Neural cell (in vitro differentiated cells): ENCODE measurements around the gene TAS2R46. TPM values are rescaled to one million over a fixed set of nuclear protein-coding genes. Genes with fewer than 3 reads are reported as not detected.

Source experiments
- H2AFZ ChIP-seq: fragments of 200-600, 300-800 bp; sonication (generic), shearing (Covaris generic); 2 replicates; pipeline ENCODE4 v1.6.0; 2014; ENCODE audit warnings: low read depth, mild to moderate bottlenecking, antibody characterized with exemption, low read length, moderate library complexity
- H3F3A ChIP-seq: fragments of 200-600 bp; shearing (Covaris generic); 2 replicates; pipeline ENCODE4 v1.6.1; 2016; ENCODE audit warnings: mild to moderate bottlenecking, moderate library complexity, mixed read lengths, antibody characterized with exemption, low read length; ENCODE audit not compliant: insufficient read depth, poor library complexity, severe bottlenecking
- H3K27ac ChIP-seq: fragments of 200-600, 300-800 bp; sonication (generic), shearing (Covaris generic); 2 replicates; pipeline ENCODE4 v1.5.1; 2014; ENCODE audit warnings: mild to moderate bottlenecking, low read length, moderate library complexity
- H3K27me3 ChIP-seq: fragments of 300-800, 200-600 bp; sonication (generic), shearing (Covaris generic); 2 replicates; pipeline ENCODE4 v1.6.0; 2014; ENCODE audit warnings: mild to moderate bottlenecking, low read depth, low read length, moderate library complexity; ENCODE audit not compliant: insufficient read depth
- H3K36me3 ChIP-seq: fragments of 300-800, 200-600 bp; sonication (generic), shearing (Covaris generic); 2 replicates; pipeline ENCODE4 v1.5.1; 2014; ENCODE audit warnings: mild to moderate bottlenecking, antibody characterized with exemption, low read length, moderate library complexity; ENCODE audit not compliant: insufficient read depth
- H3K4me2 ChIP-seq: fragments of 300-800, 200-600 bp; sonication (generic), shearing (Covaris generic); 2 replicates; pipeline ENCODE4 v1.6.0; 2014; ENCODE audit warnings: mild to moderate bottlenecking, low read length
- H3K4me3 ChIP-seq: fragments of 300-800, 200-600 bp; sonication (generic), shearing (Covaris generic); 2 replicates; pipeline ENCODE4 v1.5.1; 2014; ENCODE audit warnings: mild to moderate bottlenecking, low read length, moderate library complexity
- H3K79me2 ChIP-seq: fragments of 200-600 bp; shearing (Covaris generic); replicated peaks from 2 replicates; pipeline ENCODE4 v1.6.0; 2014; ENCODE audit warnings: mild to moderate bottlenecking, low read length, moderate library complexity; ENCODE audit not compliant: insufficient read depth
- H3K9ac ChIP-seq: fragments of 300-800, 200-600 bp; sonication (generic), shearing (Covaris generic); 2 replicates; pipeline ENCODE4 v1.6.1; 2016; ENCODE audit warnings: mild to moderate bottlenecking, low read length, mixed read lengths
- H3K9me2 ChIP-seq: fragments of 200-600 bp; shearing (Covaris generic); 2 replicates; pipeline ENCODE4 v1.6.1; 2016; ENCODE audit warnings: mild to moderate bottlenecking, low read length, mixed read lengths; ENCODE audit not compliant: insufficient read depth
- H3K9me3 ChIP-seq: fragments of 200-600, 300-800 bp; sonication (generic), shearing (Covaris generic); 2 replicates; pipeline ENCODE4 v1.6.1; 2016; ENCODE audit warnings: mild to moderate bottlenecking, mixed run types, low read length, moderate library complexity, mixed read lengths
- H4K20me1 ChIP-seq: fragments of 200-600 bp; shearing (Covaris generic); 2 replicates; pipeline ENCODE4 v1.6.1; 2016; ENCODE audit warnings: mild to moderate bottlenecking, mixed run types; ENCODE audit not compliant: insufficient read depth
- EP300 ChIP-seq: fragments of 450-650 bp; conservative IDR thresholded peaks from 2 replicates; pipeline ENCODE4 v1.6.1; 2014; ENCODE audit warnings: antibody characterized with exemption, mild to moderate bottlenecking, moderate library complexity; ENCODE audit not compliant: poor library complexity, severe bottlenecking
- EZH2 ChIP-seq: fragments of 200-600, 300-800 bp; shearing (Covaris generic), sonication (generic); IDR thresholded peaks from 2 replicates; pipeline ENCODE4 v1.6.1; 2014; ENCODE audit warnings: antibody characterized with exemption, low read length, borderline replicate concordance, mild to moderate bottlenecking; ENCODE audit not compliant: insufficient read depth, poor library complexity, severe bottlenecking
- MXI1 ChIP-seq: fragments of 450-650 bp; conservative IDR thresholded peaks from 2 replicates; pipeline ENCODE4 v1.6.1; 2014; ENCODE audit warnings: antibody characterized with exemption, mild to moderate bottlenecking; ENCODE audit not compliant: poor library complexity, severe bottlenecking
- POLR2AphosphoS5 ChIP-seq: IDR thresholded peaks from 2 replicates; pipeline ENCODE4 v1.6.1; 2012
- RAD21 ChIP-seq: fragments of 450-650 bp; conservative IDR thresholded peaks from 2 replicates; pipeline ENCODE4 v1.6.1; 2014; ENCODE audit warnings: antibody characterized with exemption, mild to moderate bottlenecking, moderate library complexity
- SMC3 ChIP-seq: fragments of 450-650 bp; conservative IDR thresholded peaks from 2 replicates; pipeline ENCODE4 v1.6.1; 2014; ENCODE audit warnings: antibody characterized with exemption, mild to moderate bottlenecking, moderate library complexity; ENCODE audit not compliant: poor library complexity
- TAF1 ChIP-seq: IDR thresholded peaks from 2 replicates; pipeline ENCODE4 v1.6.1; 2012; ENCODE audit warnings: low read depth
- polyA plus RNA-seq: library from polyadenylated mRNA; depleted of rRNA; stranded (reverse); fragments of >200 nt; gene quantifications from 2 replicates; pipeline ENCODE4 v1.2.3, GENCODE V29; 2014
- TF ChIP-seq, protein P1 (sequence below): fragments of 450-650 bp; IDR thresholded peaks from 2 replicates; pipeline ENCODE4 v1.5.1; 2014; ENCODE audit warnings: antibody characterized with exemption, mild to moderate bottlenecking, moderate library complexity; ENCODE audit not compliant: poor library complexity, severe bottlenecking
- TF ChIP-seq, protein P2 (sequence below): IDR thresholded peaks from 2 replicates; pipeline ENCODE4 v1.6.1; 2012; ENCODE audit warnings: borderline replicate concordance

TAS2R46 gene
- polyA plus RNA-seq, 1 donor from 2014 or later = not detected

DNA sequence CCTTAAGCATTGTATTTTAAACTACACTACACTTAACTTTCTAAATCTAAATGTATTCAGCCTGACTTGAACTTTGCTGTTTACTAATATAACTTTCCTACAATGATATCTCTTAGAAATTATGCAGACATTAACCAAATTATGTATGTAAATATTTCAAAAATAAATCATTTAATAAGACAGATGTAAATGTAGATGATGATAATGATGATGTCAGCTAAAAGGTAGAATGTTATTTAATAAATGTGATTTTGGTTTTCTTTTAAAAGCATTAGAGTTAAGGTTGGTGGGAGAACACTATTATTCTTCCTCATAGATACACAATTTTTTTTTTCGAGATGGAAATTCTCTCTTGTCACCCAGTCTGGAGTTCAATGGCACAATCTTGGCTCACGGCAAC, 19.9 kb upstream of the TAS2R46 start:
- Histone ChIP-seq H2AFZ (no peak overlapping the region), H3F3A (no peaks in the 10 kb centered on the region), H4K20me1 (no peaks in the 10 kb centered on the region), H3K79me2 (no peaks in the 10 kb centered on the region), H3K36me3 (no peaks in the 10 kb centered on the region), H3K27me3 (no peaks in the 10 kb centered on the region), H3K27ac (no peak overlapping the region), H3K4me2 (no peak overlapping the region), H3K9ac (no peak overlapping the region), H3K9me2 (no peaks in the 10 kb centered on the region), H3K4me3 (no peak overlapping the region), H3K9me3 (peaks cover 5% of the 10 kb centered on the region)
- TF ChIP-seq MXI1 (no peak), SMC3 (no peak), POLR2AphosphoS5 (no peak), EZH2 (no peak), EP300 (no peak), RAD21 (no peak), TAF1 (no peak)
- TF ChIP-seq, protein P1, sequence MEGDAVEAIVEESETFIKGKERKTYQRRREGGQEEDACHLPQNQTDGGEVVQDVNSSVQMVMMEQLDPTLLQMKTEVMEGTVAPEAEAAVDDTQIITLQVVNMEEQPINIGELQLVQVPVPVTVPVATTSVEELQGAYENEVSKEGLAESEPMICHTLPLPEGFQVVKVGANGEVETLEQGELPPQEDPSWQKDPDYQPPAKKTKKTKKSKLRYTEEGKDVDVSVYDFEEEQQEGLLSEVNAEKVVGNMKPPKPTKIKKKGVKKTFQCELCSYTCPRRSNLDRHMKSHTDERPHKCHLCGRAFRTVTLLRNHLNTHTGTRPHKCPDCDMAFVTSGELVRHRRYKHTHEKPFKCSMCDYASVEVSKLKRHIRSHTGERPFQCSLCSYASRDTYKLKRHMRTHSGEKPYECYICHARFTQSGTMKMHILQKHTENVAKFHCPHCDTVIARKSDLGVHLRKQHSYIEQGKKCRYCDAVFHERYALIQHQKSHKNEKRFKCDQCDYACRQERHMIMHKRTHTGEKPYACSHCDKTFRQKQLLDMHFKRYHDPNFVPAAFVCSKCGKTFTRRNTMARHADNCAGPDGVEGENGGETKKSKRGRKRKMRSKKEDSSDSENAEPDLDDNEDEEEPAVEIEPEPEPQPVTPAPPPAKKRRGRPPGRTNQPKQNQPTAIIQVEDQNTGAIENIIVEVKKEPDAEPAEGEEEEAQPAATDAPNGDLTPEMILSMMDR = no peak
- TF ChIP-seq, protein P2, sequence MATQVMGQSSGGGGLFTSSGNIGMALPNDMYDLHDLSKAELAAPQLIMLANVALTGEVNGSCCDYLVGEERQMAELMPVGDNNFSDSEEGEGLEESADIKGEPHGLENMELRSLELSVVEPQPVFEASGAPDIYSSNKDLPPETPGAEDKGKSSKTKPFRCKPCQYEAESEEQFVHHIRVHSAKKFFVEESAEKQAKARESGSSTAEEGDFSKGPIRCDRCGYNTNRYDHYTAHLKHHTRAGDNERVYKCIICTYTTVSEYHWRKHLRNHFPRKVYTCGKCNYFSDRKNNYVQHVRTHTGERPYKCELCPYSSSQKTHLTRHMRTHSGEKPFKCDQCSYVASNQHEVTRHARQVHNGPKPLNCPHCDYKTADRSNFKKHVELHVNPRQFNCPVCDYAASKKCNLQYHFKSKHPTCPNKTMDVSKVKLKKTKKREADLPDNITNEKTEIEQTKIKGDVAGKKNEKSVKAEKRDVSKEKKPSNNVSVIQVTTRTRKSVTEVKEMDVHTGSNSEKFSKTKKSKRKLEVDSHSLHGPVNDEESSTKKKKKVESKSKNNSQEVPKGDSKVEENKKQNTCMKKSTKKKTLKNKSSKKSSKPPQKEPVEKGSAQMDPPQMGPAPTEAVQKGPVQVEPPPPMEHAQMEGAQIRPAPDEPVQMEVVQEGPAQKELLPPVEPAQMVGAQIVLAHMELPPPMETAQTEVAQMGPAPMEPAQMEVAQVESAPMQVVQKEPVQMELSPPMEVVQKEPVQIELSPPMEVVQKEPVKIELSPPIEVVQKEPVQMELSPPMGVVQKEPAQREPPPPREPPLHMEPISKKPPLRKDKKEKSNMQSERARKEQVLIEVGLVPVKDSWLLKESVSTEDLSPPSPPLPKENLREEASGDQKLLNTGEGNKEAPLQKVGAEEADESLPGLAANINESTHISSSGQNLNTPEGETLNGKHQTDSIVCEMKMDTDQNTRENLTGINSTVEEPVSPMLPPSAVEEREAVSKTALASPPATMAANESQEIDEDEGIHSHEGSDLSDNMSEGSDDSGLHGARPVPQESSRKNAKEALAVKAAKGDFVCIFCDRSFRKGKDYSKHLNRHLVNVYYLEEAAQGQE = no peak

DNA sequence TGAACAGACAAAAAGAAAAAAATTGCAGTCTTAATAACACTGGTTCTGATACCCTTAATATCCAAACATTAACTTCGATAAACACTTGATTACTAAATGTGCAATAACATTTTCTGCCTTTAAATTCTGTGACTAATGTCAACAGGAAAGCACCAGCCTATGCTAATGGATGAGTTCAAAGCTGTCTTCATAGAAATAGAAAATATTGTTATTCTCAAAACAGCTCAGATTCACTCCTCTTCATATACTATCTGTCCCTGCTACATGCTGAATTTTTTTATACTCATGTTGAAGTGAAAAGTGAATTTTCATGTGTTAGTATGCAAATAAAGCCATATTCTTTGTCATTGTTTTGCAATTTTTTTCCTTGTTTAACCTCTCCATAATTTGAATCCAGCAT, 16.2 kb upstream of the TAS2R46 start:
- no peak overlapping the region for H2AFZ ChIP-seq

More for the DNA sequence above, 16.2 kb upstream of the TAS2R46 start:
- H4K20me1 ChIP-seq = no peaks in the 10 kb centered on the region
- no peak overlapping the region for H3K27ac ChIP-seq
- no peaks in the 10 kb centered on the region for H3K36me3 ChIP-seq
- no peak overlapping the region for H3K9ac ChIP-seq
- H3K9me2 ChIP-seq = no peaks in the 10 kb centered on the region
- no peaks in the 10 kb centered on the region for H3F3A ChIP-seq
- H3K79me2 ChIP-seq = no peaks in the 10 kb centered on the region
- TF ChIP-seq, protein P2 = no peak
- no peak for TF ChIP-seq MXI1
- no peak for TF ChIP-seq SMC3
- no peak for TF ChIP-seq RAD21
- TF ChIP-seq EZH2 = no peak
- no peak for TF ChIP-seq POLR2AphosphoS5
- TF ChIP-seq, protein P1 = no peak
- TF ChIP-seq EP300 = no peak
- no peak for TF ChIP-seq TAF1
- H3K27me3 ChIP-seq = no peaks in the 10 kb centered on the region
- H3K9me3 ChIP-seq = peaks cover 5% of the 10 kb centered on the region
- no peak overlapping the region for H3K4me3 ChIP-seq
- no peak overlapping the region for H3K4me2 ChIP-seq
